DND-41 (cell line): Measurements from ENCODE around the gene RORB.

Experiments used
- CTCF ChIP-seq: IDR thresholded peaks from 2 replicates; pipeline ENCODE4 v1.5.1; 2012; ENCODE audit warnings: borderline replicate concordance, low read length, moderate library complexity, mild to moderate bottlenecking; ENCODE audit not compliant: poor library complexity, severe bottlenecking; ENCODE audit errors: extremely low read depth
- EZH2 ChIP-seq: IDR thresholded peaks from 3 replicates; pipeline ENCODE4 v1.6.1; 2012; ENCODE audit warnings: borderline replicate concordance, low read depth, mild to moderate bottlenecking, moderate library complexity, low read length, inconsistent platforms; ENCODE audit not compliant: severe bottlenecking

- no peak for TF ChIP-seq CTCF
- TF ChIP-seq EZH2 = no peak
These were observed 22.3 kb downstream of the RORB start for GRCh38 chr9:74519419-74519818.
